Right lobe of liver (tissue), 4 donors: ENCODE results near the gene SH2B3.

Source experiments
- POLR2A ChIP-seq: fragments of 450-650 bp; IDR thresholded peaks from one replicate; pipeline ENCODE4 v1.6.1; 2017; ENCODE audit warnings: antibody characterized with exemption, mild to moderate bottlenecking
- TF ChIP-seq, protein P1 (sequence below), 4 donors: fragments of 200-600 bp in 3 of 4; fragments of 450-650 bp in 1 of 4; IDR thresholded peaks; one replicate each; pipeline versions ENCODE4 v1.5.1 to v1.8.0; 2016 to 2022; ENCODE audit warnings: antibody characterized with exemption in 4 of 4, mild to moderate bottlenecking in 2 of 4
- donor health status: DM: no; HTN: no; CAD: no.
- donor health status: DM: no; HTN: no; CAD: no.
- donor health status: DM: no; HTN: yes; CAD: no.

DNA sequence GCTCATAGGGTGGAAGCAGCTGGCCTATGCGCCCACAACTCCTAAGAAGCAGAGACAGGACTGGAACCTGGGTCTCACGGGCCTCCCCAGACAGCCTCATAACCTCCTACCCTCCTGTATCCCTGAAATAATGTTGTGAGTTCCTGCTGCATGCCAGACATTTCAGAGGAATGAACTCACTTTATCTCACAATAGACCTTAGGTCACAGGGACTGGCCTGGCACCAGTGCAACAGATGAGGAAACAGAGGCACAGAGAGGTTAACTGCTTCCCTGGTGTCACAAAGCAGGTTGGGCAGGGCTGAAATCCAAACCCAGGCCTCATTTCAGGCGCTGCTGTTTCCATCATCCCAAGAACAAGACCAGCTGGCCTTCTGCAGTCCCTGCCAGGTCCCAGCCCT lies 42.1 kb upstream of the SH2B3 start:
- TF ChIP-seq, protein P1, sequence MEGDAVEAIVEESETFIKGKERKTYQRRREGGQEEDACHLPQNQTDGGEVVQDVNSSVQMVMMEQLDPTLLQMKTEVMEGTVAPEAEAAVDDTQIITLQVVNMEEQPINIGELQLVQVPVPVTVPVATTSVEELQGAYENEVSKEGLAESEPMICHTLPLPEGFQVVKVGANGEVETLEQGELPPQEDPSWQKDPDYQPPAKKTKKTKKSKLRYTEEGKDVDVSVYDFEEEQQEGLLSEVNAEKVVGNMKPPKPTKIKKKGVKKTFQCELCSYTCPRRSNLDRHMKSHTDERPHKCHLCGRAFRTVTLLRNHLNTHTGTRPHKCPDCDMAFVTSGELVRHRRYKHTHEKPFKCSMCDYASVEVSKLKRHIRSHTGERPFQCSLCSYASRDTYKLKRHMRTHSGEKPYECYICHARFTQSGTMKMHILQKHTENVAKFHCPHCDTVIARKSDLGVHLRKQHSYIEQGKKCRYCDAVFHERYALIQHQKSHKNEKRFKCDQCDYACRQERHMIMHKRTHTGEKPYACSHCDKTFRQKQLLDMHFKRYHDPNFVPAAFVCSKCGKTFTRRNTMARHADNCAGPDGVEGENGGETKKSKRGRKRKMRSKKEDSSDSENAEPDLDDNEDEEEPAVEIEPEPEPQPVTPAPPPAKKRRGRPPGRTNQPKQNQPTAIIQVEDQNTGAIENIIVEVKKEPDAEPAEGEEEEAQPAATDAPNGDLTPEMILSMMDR (IDR thresholded peaks at IDR 0.05) = no peak
- TF ChIP-seq POLR2A = no peak
